ENCODE results near the gene SRSF9. TPM values are rescaled to one million over a fixed set of nuclear protein-coding genes. Genes with fewer than 3 reads are reported as not detected.

The SRSF9 gene
- total RNA-seq, 1 donor from 2014 or later: 76.3 TPM

- TF ChIP-seq, protein P1, sequence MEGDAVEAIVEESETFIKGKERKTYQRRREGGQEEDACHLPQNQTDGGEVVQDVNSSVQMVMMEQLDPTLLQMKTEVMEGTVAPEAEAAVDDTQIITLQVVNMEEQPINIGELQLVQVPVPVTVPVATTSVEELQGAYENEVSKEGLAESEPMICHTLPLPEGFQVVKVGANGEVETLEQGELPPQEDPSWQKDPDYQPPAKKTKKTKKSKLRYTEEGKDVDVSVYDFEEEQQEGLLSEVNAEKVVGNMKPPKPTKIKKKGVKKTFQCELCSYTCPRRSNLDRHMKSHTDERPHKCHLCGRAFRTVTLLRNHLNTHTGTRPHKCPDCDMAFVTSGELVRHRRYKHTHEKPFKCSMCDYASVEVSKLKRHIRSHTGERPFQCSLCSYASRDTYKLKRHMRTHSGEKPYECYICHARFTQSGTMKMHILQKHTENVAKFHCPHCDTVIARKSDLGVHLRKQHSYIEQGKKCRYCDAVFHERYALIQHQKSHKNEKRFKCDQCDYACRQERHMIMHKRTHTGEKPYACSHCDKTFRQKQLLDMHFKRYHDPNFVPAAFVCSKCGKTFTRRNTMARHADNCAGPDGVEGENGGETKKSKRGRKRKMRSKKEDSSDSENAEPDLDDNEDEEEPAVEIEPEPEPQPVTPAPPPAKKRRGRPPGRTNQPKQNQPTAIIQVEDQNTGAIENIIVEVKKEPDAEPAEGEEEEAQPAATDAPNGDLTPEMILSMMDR (IDR thresholded peaks at IDR 0.05; ENCODE audit: insufficient read depth, low read length, poor library complexity, severe bottlenecking): no peak
- no peak for DNase-seq (ENCODE audit: low read depth)
- no peaks in the 10 kb centered on the region for H3K36me3 ChIP-seq (ENCODE audit: control insufficient read depth, insufficient read depth, low read length)
- H3K4me3 ChIP-seq (ENCODE audit: low read depth, low read length): no peak overlapping the region
- H3K27me3 ChIP-seq (ENCODE audit: control insufficient read depth, insufficient read depth, low read length): no peaks in the 10 kb centered on the region
Observed at GRCh38 chr12:120500581-120500980, 31.0 kb upstream of the SRSF9 start.

- H3K27me3 ChIP-seq (ENCODE audit: control insufficient read depth, insufficient read depth, low read length): no peaks in the 10 kb centered on the region
- TF ChIP-seq, protein P1 (IDR thresholded peaks at IDR 0.05; ENCODE audit: insufficient read depth, low read length, poor library complexity, severe bottlenecking): no peak
- H3K4me3 ChIP-seq (ENCODE audit: low read depth, low read length): no peak overlapping the region
- H3K36me3 ChIP-seq (ENCODE audit: control insufficient read depth, insufficient read depth, low read length): no peaks in the 10 kb centered on the region
- no peak for DNase-seq (ENCODE audit: low read depth)
Observed at GRCh38 chr12:120498870-120499515, 29.4 kb upstream of the SRSF9 start.

DNA sequence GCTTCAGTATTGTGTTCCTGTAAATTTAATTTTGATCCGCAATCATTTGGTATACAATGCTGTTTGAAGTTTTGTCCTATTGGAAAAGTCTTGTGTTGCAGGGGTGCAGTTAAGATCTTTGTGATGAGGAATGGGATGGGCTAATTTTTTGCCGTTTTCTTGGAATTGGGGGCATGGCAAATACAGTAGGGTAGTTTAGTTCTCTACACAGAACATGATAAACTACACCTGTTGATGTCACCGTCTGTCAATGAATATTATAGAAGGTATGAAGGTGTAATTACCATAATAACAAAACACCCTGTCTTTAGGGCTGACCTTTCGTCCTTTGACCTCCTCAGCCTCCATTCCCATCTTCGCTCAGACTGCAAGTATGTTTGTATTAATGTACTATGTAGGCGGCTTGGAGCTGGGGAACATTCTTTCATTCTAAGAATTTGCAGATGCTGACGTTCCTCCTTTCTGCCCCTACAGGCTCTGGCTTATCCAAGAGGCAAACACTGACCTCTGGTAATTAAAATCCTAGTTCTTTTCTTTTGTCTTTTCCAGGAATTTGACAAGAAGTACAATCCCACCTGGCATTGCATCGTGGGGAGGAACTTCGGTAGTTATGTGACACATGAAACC lies 28.1 kb upstream of the SRSF9 start:
- Histone ChIP-seq H3K27me3 (ENCODE audit: control insufficient read depth, insufficient read depth, low read length) (no peaks in the 10 kb centered on the region), H3K4me3 (ENCODE audit: low read depth, low read length) (peak overlapping the region; percentile 81), H3K36me3 (ENCODE audit: control insufficient read depth, insufficient read depth, low read length) (no peaks in the 10 kb centered on the region)
- DNase-seq (ENCODE audit: low read depth): no peak
- TF ChIP-seq, protein P1 (IDR thresholded peaks at IDR 0.05; ENCODE audit: insufficient read depth, low read length, poor library complexity, severe bottlenecking): no peak

GRCh38 chr12:120496413-120497340 lies 27.1 kb upstream of the SRSF9 start:
- no peaks in the 10 kb centered on the region for H3K27me3 ChIP-seq (ENCODE audit: control insufficient read depth, insufficient read depth, low read length)
- peak overlapping the region; percentile 81 for H3K4me3 ChIP-seq (ENCODE audit: low read depth, low read length)
- H3K36me3 ChIP-seq (ENCODE audit: control insufficient read depth, insufficient read depth, low read length): no peaks in the 10 kb centered on the region
- no peak for DNase-seq (ENCODE audit: low read depth)
- TF ChIP-seq, protein P1 (IDR thresholded peaks at IDR 0.05; ENCODE audit: insufficient read depth, low read length, poor library complexity, severe bottlenecking): peak; percentile 13

GRCh38 chr12:120495731-120496412 lies 26.3 kb upstream of the SRSF9 start, which contains the start of gene DYNLL1:
Gene DYNLL1 (plus strand): TSS chr12:120496113. CDS start chr12:120496422, 309 bp downstream.
- H3K27me3 ChIP-seq (ENCODE audit: control insufficient read depth, insufficient read depth, low read length): no peaks in the 10 kb centered on the region
- peak; percentile 71 for DNase-seq (ENCODE audit: low read depth)
- peak within 1 kb of the TSS; percentile 81 for H3K4me3 ChIP-seq (ENCODE audit: low read depth, low read length)
- peaks cover 1% of the 10 kb centered on the region for H3K36me3 ChIP-seq (ENCODE audit: control insufficient read depth, insufficient read depth, low read length)
- TF ChIP-seq, protein P1 (IDR thresholded peaks at IDR 0.05; ENCODE audit: insufficient read depth, low read length, poor library complexity, severe bottlenecking): no peak

Measured in kidney epithelial cell (primary cell).